PC-3 (cell line): ENCODE measurements around the gene HIBADH. TPM values are rescaled to one million over a fixed set of nuclear protein-coding genes. Genes with fewer than 3 reads are reported as not detected.
A peak's percentile ranks its signal among the peaks of the same experiment; 100 is the strongest.

Source experiments
- ATAC-seq: fragments of 200-7000 bp; cut with Tn5 transposase; 2 replicates; pipeline ENCODE4 v1.9.1; 2020; ENCODE audit warnings: mild to moderate bottlenecking, moderate library complexity
- BruUV-seq: library from RNA; stranded (reverse); fragments of 400-500 nt; replicated peaks from 2 replicates; lab custom pipeline; 2021; lab: Mats Ljungman, UMichigan
- CTCF ChIA-PET: fragments of 300-600 bp; sonication (Branson Sonifier 250); formaldehyde crosslinking; loops from one replicate; lab custom pipeline; 2022; ENCODE audit warnings: antibody characterized with exemption; lab: Charles Lee
- POLR2A ChIA-PET: fragments of 300-600 bp; sonication (Branson Sonifier 250); formaldehyde crosslinking; loops from one replicate; lab custom pipeline; 2022; ENCODE audit warnings: antibody characterized with exemption; ENCODE audit not compliant: unreplicated experiment; lab: Charles Lee
- DNase-seq: peaks from one replicate; pipeline ENCODE4 v3.0.0-alpha.2; 2015
- H2AFZ ChIP-seq: fragments of 300-600 bp; sonication (generic); 2 replicates; pipeline ENCODE4 v1.6.0; 2016; ENCODE audit warnings: antibody characterized with exemption, low read length
- H3F3A ChIP-seq: fragments of 300-600 bp; sonication (generic); one replicate; pipeline ENCODE4 v1.6.0; 2017; ENCODE audit warnings: antibody characterized with exemption, low read length, control low read depth, mild to moderate bottlenecking; ENCODE audit not compliant: unreplicated experiment
- H3K27ac ChIP-seq: fragments of 300-600 bp; sonication (generic); 2 replicates; pipeline ENCODE4 v1.5.1; 2016; ENCODE audit warnings: mild to moderate bottlenecking, low read length
- H3K27me3 ChIP-seq: fragments of 300-600 bp; sonication (generic); 2 replicates; pipeline ENCODE4 v1.6.1; 2016; ENCODE audit warnings: low read length, mixed read lengths
- H3K36me3 ChIP-seq: fragments of 300-600 bp; sonication (generic); 2 replicates; pipeline ENCODE4 v1.6.1; 2016; ENCODE audit warnings: low read depth, mixed run types, low read length, mixed read lengths
- H3K4me1 ChIP-seq: fragments of 300-600 bp; sonication (generic); 2 replicates; pipeline ENCODE4 v1.5.1; 2016; ENCODE audit warnings: low read length; ENCODE audit not compliant: insufficient read depth
- H3K4me2 ChIP-seq: fragments of 300-600 bp; sonication (generic); 2 replicates; pipeline ENCODE4 v1.6.0; 2016; ENCODE audit warnings: low read length
- H3K4me3 ChIP-seq: fragments of 300-600 bp; sonication (generic); 2 replicates; pipeline ENCODE4 v1.5.1; 2016; ENCODE audit warnings: mild to moderate bottlenecking, low read length, mixed read lengths
- H3K79me2 ChIP-seq: fragments of 300-600 bp; sonication (generic); 2 replicates; pipeline ENCODE4 v1.6.1; 2017; ENCODE audit warnings: low read length, mixed read lengths
- H3K9ac ChIP-seq: fragments of 300-600 bp; sonication (generic); 2 replicates; pipeline ENCODE4 v1.6.0; 2016; ENCODE audit warnings: mild to moderate bottlenecking, low read length
- H3K9me2 ChIP-seq: fragments of 300-600 bp; sonication (generic); replicated peaks from 2 replicates; pipeline ENCODE4 v1.6.1; 2016; ENCODE audit warnings: mixed run types, low read length, mixed read lengths
- H3K9me3 ChIP-seq: fragments of 300-600 bp; sonication (generic); 2 replicates; pipeline ENCODE4 v1.6.1; 2016; ENCODE audit warnings: low read length, mixed read lengths
- H4K20me1 ChIP-seq: fragments of 300-600 bp; sonication (generic); 2 replicates; pipeline ENCODE4 v1.6.1; 2016; ENCODE audit warnings: low read length, mixed read lengths
- EZH2 ChIP-seq: fragments of 300-600 bp; sonication (generic); IDR thresholded peaks from one replicate; pipeline ENCODE4 v1.6.1; 2017; ENCODE audit warnings: antibody characterized with exemption, mild to moderate bottlenecking, low read length; ENCODE audit not compliant: unreplicated experiment
- EZH2phosphoT487 ChIP-seq: fragments of 300-600 bp; sonication (generic); IDR thresholded peaks from 2 replicates; pipeline ENCODE4 v1.6.1; 2018; ENCODE audit warnings: mild to moderate bottlenecking, antibody characterized with exemption, low read length, borderline replicate concordance
- intact Hi-C: fragments of 100-400 bp; cut with micrococcal nuclease; formaldehyde crosslinking; loops from 2 replicates; pipeline ENCODE4 v1.9.0; 2023
- total RNA-seq: library from RNA; depleted of rRNA; stranded (reverse); fragments of >200 nt; gene quantifications from 2 replicates; pipeline ENCODE4 v1.2.3, GENCODE V29; 2014
- TF ChIP-seq, protein P1 (sequence below): fragments of 300-600 bp; sonication (generic); conservative IDR thresholded peaks from 2 replicates; pipeline ENCODE4 v1.5.1; 2017; ENCODE audit warnings: antibody characterized with exemption, low read depth, mild to moderate bottlenecking, low read length

Gene HIBADH
- total RNA-seq, 1 experiment from 2014 or later, result 45.8 TPM

GRCh38 chr7:27547401-27547800 is 115.3 kb downstream of the HIBADH start:
- no peaks in the 10 kb centered on the region for H3K27me3 ChIP-seq
- H3K9ac ChIP-seq, result no peak overlapping the region
- TF ChIP-seq EZH2phosphoT487 (no peak), EZH2 (no peak)
- TF ChIP-seq, protein P1, sequence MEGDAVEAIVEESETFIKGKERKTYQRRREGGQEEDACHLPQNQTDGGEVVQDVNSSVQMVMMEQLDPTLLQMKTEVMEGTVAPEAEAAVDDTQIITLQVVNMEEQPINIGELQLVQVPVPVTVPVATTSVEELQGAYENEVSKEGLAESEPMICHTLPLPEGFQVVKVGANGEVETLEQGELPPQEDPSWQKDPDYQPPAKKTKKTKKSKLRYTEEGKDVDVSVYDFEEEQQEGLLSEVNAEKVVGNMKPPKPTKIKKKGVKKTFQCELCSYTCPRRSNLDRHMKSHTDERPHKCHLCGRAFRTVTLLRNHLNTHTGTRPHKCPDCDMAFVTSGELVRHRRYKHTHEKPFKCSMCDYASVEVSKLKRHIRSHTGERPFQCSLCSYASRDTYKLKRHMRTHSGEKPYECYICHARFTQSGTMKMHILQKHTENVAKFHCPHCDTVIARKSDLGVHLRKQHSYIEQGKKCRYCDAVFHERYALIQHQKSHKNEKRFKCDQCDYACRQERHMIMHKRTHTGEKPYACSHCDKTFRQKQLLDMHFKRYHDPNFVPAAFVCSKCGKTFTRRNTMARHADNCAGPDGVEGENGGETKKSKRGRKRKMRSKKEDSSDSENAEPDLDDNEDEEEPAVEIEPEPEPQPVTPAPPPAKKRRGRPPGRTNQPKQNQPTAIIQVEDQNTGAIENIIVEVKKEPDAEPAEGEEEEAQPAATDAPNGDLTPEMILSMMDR, result no peak
- no peaks in the 10 kb centered on the region for H3K9me2 ChIP-seq
- no peak for DNase-seq
- BruUV-seq, result no TSS peak
- H3F3A ChIP-seq, result no peaks in the 10 kb centered on the region
- H4K20me1 ChIP-seq, result no peaks in the 10 kb centered on the region
- ChIA-PET POLR2A (no interaction called here), CTCF (interaction anchor here (0.6 kb wide), 1 partner anchor 207 kb away, joined by 7 read pairs; no protein-coding TSS in a partner anchor)
- no peaks in the 10 kb centered on the region for H3K36me3 ChIP-seq
- no peak overlapping the region for H2AFZ ChIP-seq
- H3K4me1 ChIP-seq, result peaks cover 8% of the 10 kb centered on the region; the same call in 1 of the 2 replicates
- no peak overlapping the region for H3K27ac ChIP-seq
- no peak overlapping the region for H3K4me2 ChIP-seq
- intact Hi-C loops, result no loop called here
- H3K79me2 ChIP-seq, result no peaks in the 10 kb centered on the region
- no peaks in the 10 kb centered on the region for H3K9me3 ChIP-seq
- no peak for ATAC-seq
- H3K4me3 ChIP-seq, result no peak overlapping the region

- Histone ChIP-seq H3K4me3 (no peak overlapping the region), H3K36me3 (peaks cover 6% of the 10 kb centered on the region), H3K9me2 (no peaks in the 10 kb centered on the region), H2AFZ (no peak overlapping the region), H3K4me1 (peaks cover 8% of the 10 kb centered on the region; the same call in 1 of the 2 replicates), H3K9me3 (no peaks in the 10 kb centered on the region), H4K20me1 (no peaks in the 10 kb centered on the region), H3K4me2 (no peak overlapping the region), H3K27ac (no peak overlapping the region), H3F3A (no peaks in the 10 kb centered on the region), H3K9ac (no peak overlapping the region), H3K27me3 (no peaks in the 10 kb centered on the region), H3K79me2 (no peaks in the 10 kb centered on the region)
- BruUV-seq, result no TSS peak
- intact Hi-C loops, result no loop called here
- DNase-seq (peak; percentile 36), ATAC-seq (peak; percentile 69)
- CTCF ChIA-PET, result interaction anchor here (0.6 kb wide), 1 partner anchor 206 kb away, joined by 7 read pairs; no protein-coding TSS in a partner anchor
- POLR2A ChIA-PET, result no interaction called here
- TF ChIP-seq, protein P1, result no peak
- TF ChIP-seq EZH2phosphoT487 (no peak), EZH2 (no peak)
These were observed 116.1 kb downstream of the HIBADH start for GRCh38 chr7:27546610-27547009.

GRCh38 chr7:27535795-27536194 is 126.9 kb downstream of the HIBADH start:
- no peak overlapping the region for H3K9ac ChIP-seq
- H3K9me2 ChIP-seq, result no peaks in the 10 kb centered on the region
- H3K27ac ChIP-seq, result no peak overlapping the region
- no peaks in the 10 kb centered on the region for H3K9me3 ChIP-seq
- intact Hi-C loops, result no loop called here
- H4K20me1 ChIP-seq, result no peaks in the 10 kb centered on the region
- peaks cover 9% of the 10 kb centered on the region; the same call in 1 of the 2 replicates for H3K36me3 ChIP-seq
- H3K27me3 ChIP-seq, result no peaks in the 10 kb centered on the region
- TF ChIP-seq, protein P1, result no peak
- TF ChIP-seq EZH2 (no peak), EZH2phosphoT487 (no peak)
- CTCF ChIA-PET, result no interaction called here
- peak; percentile 51 for DNase-seq
- peaks cover 13% of the 10 kb centered on the region for H3K4me1 ChIP-seq
- H3K79me2 ChIP-seq, result no peaks in the 10 kb centered on the region
- H3F3A ChIP-seq, result no peaks in the 10 kb centered on the region
- no TSS peak for BruUV-seq
- H2AFZ ChIP-seq, result no peak overlapping the region
- peak; percentile 87 for ATAC-seq
- no peak overlapping the region for H3K4me2 ChIP-seq
- POLR2A ChIA-PET, result no interaction called here
- H3K4me3 ChIP-seq, result no peak overlapping the region
